Progenitor cell of endocrine pancreas (in vitro differentiated cells): ENCODE data around the gene BRCA1. TPM values are rescaled to one million over a fixed set of nuclear protein-coding genes. Genes with fewer than 3 reads are reported as not detected.
"Not testable (repeated sequence)": the region's sequence is repeated elsewhere in the genome, so short reads cannot be mapped to it uniquely, and the experiment has no call there.

Source experiments
- DNase-seq: peaks from one replicate; pipeline ENCODE4 v3.0.0; 2021; ENCODE audit warnings: low spot score; ENCODE audit not compliant: unreplicated experiment
- H3K27ac Mint-ChIP-seq: 2 replicates; pipeline ENCODE4 v1.8.0; 2021; ENCODE audit warnings: mild to moderate bottlenecking, moderate library complexity, mixed read lengths
- H3K27me3 Mint-ChIP-seq: 2 replicates; pipeline ENCODE4 v1.8.0; 2021; ENCODE audit warnings: mixed read lengths
- H3K36me3 Mint-ChIP-seq: 2 replicates; pipeline ENCODE4 v1.8.0; 2022; ENCODE audit warnings: mixed read lengths; ENCODE audit not compliant: insufficient read depth
- H3K4me1 Mint-ChIP-seq: 2 replicates; pipeline ENCODE4 v1.8.0; 2021; ENCODE audit warnings: low read depth, mixed read lengths
- H3K4me3 Mint-ChIP-seq: 2 replicates; pipeline ENCODE4 v1.8.0; 2021; ENCODE audit warnings: low read depth, mild to moderate bottlenecking, moderate library complexity, mixed read lengths
- H3K9me3 Mint-ChIP-seq: 2 replicates; pipeline ENCODE4 v1.8.0; 2021; ENCODE audit warnings: low read depth, mixed read lengths
- CTCF ChIP-seq: fragments of 200-600 bp; sonication (generic); IDR thresholded peaks from one replicate; pipeline ENCODE4 v1.5.0; 2021; ENCODE audit warnings: antibody characterized with exemption, mild to moderate bottlenecking; ENCODE audit not compliant: unreplicated experiment
- total RNA-seq: library from RNA; stranded (reverse); gene quantifications from 2 replicates; pipeline ENCODE4 v1.2.1, GENCODE V29; 2021

Gene BRCA1
- total RNA-seq, 1 donor from 2014 or later = 34.2 TPM

- peaks cover 3% of the 10 kb centered on the region for H3K4me1 Mint-ChIP-seq
- no peak overlapping the region for H3K27ac Mint-ChIP-seq
- H3K9me3 Mint-ChIP-seq = no peaks in the 10 kb centered on the region
- peaks cover 8% of the 10 kb centered on the region for H3K36me3 Mint-ChIP-seq
- no peak overlapping the region for H3K4me3 Mint-ChIP-seq
- H3K27me3 Mint-ChIP-seq = no peaks in the 10 kb centered on the region
- TF ChIP-seq CTCF = no peak
- DNase-seq = no peak
Observed at GRCh38 chr17:43146649-43147048, 21.5 kb upstream of the BRCA1 start.

- Mint-ChIP-seq H3K4me3 (no peak overlapping the region), H3K9me3 (no peaks in the 10 kb centered on the region), H3K27me3 (no peaks in the 10 kb centered on the region), H3K4me1 (peaks cover under 1% of the 10 kb centered on the region), H3K27ac (no peak overlapping the region), H3K36me3 (peaks cover 7% of the 10 kb centered on the region)
- no peak for TF ChIP-seq CTCF
- no peak for DNase-seq
Observed at GRCh38 chr17:43143201-43143600, 18.0 kb upstream of the BRCA1 start.

GRCh38 chr17:43142153-43142552 lies 17.0 kb upstream of the BRCA1 start:
- TF ChIP-seq CTCF = no peak
- Mint-ChIP-seq H3K4me1 (no peaks in the 10 kb centered on the region), H3K36me3 (peaks cover 6% of the 10 kb centered on the region), H3K4me3 (no peak overlapping the region), H3K27ac (no peak overlapping the region), H3K27me3 (no peaks in the 10 kb centered on the region), H3K9me3 (no peaks in the 10 kb centered on the region)
- no peak for DNase-seq

- TF ChIP-seq CTCF = no peak
- Mint-ChIP-seq H3K9me3 (no peaks in the 10 kb centered on the region), H3K4me1 (no peaks in the 10 kb centered on the region), H3K4me3 (no peak overlapping the region), H3K27me3 (no peaks in the 10 kb centered on the region), H3K27ac (peak overlapping the region; percentile 33), H3K36me3 (peaks cover 4% of the 10 kb centered on the region)
- DNase-seq = no peak
Observed at GRCh38 chr17:43140396-43141332, 15.5 kb upstream of the BRCA1 start.

- not testable (repeated sequence) for H3K4me1 Mint-ChIP-seq, H3K9me3 Mint-ChIP-seq, DNase-seq, H3K27me3 Mint-ChIP-seq, H3K4me3 Mint-ChIP-seq, H3K27ac Mint-ChIP-seq
- peaks cover 10% of the 10 kb centered on the region for H3K36me3 Mint-ChIP-seq
Observed at GRCh38 chr17:43138531-43138930, 13.4 kb upstream of the BRCA1 start.

GRCh38 chr17:43136574-43136973 lies 11.4 kb upstream of the BRCA1 start:
- H3K27ac Mint-ChIP-seq, H3K4me1 Mint-ChIP-seq, DNase-seq, H3K27me3 Mint-ChIP-seq, H3K4me3 Mint-ChIP-seq, H3K9me3 Mint-ChIP-seq: not testable (repeated sequence)
- H3K36me3 Mint-ChIP-seq = peaks cover 10% of the 10 kb centered on the region
